ENCODE results near the gene GCKR.
"Not testable (repeated sequence)": the region's sequence is repeated elsewhere in the genome, so short reads cannot be mapped to it uniquely, and the experiment has no call there.

The GCKR gene

GRCh38 chr2:27507293-27507692 is 10.7 kb downstream of the GCKR start:
- no peak for DNase-seq (ENCODE audit: low read depth in 1 of 2, low spot score in 1 of 2)

- no peak for DNase-seq (ENCODE audit: low read depth in 1 of 2, low spot score in 1 of 2)
Measured at GRCh38 chr2:27509326-27509725, 12.7 kb downstream of the GCKR start.

- no peak for DNase-seq (ENCODE audit: low read depth in 1 of 2, low spot score in 1 of 2)
Measured at GRCh38 chr2:27518113-27518781, 21.6 kb downstream of the GCKR start.

- no peak for DNase-seq (ENCODE audit: low read depth in 1 of 2, low spot score in 1 of 2)
Measured at GRCh38 chr2:27518782-27519113, 22.1 kb downstream of the GCKR start.

DNA sequence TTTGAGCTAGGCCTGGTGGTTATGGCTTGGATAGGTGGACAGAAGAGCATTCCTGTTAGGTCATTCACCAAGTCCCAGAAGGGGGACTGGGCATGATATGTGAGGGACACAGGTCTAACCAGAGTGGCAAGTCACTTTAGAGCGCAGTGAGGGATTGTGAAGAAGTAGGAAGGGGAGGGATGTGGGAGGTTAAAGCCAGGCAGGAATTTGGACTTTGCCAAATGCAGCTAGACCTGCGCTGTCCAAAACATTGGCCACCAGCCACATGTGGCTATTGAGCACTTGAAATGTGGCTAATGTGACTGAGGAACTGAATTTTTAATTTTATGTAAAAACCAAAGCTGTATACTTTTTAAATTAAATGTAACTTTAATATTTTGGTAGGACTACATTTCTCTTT is 23.7 kb downstream of the GCKR start:
- DNase-seq (ENCODE audit: low read depth in 1 of 2, low spot score in 1 of 2): no peak

DNA sequence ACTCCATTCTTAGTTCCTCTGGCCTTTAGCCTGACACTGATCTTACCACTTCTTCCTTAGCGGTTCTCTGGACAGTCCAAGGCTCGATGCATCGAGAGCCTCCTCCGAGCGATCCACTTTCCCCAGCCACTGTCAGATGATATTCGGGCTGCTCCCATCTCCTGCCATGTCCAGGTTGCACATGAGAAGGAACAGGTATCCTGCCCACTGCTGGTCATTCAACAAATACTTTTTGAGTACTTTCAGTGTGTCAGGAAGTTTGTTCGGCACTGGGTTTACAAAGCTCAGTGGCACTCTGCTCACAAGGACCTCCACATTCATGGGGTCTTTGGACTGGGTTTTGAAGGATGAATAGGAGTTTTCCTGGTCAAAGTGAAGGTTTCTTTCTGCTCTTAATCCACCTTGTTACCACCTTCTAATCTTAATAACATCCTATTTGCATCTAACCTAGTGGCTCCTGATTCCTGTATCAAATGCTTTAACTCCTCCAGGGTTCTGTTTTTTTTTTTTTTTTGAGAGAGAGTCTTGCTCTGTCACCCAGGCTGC is 25.8 kb downstream of the GCKR start:
- DNase-seq (ENCODE audit: low read depth in 1 of 2, low spot score in 1 of 2): no peak

DNA sequence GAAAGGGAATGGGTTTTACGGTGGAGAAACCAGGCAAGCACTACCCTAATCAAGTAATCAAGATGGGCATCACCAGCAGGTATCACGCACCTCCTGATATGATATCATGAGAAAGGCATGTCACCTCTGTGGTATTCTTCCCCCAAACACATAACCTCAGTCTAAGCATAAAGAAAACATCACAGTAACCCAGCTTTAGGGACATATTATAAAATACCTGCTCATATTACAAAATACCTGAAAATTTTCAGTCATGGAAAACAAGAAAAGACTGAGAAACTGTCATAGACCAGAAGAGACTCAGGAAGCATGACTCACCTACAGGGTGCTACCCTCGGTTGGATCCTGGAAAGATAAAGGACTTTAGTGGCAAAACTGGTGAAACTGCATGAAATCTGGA is 30.5 kb downstream of the GCKR start:
- DNase-seq (ENCODE audit: low read depth in 1 of 2, low spot score in 1 of 2): no peak

- DNase-seq (ENCODE audit: low read depth in 1 of 2, low spot score in 1 of 2): no peak
Measured at GRCh38 chr2:27531983-27532382, 35.3 kb downstream of the GCKR start.

GRCh38 chr2:27537287-27537686 is 40.6 kb downstream of the GCKR start:
- DNase-seq (ENCODE audit: low read depth in 1 of 2, low spot score in 1 of 2): no peak

DNA sequence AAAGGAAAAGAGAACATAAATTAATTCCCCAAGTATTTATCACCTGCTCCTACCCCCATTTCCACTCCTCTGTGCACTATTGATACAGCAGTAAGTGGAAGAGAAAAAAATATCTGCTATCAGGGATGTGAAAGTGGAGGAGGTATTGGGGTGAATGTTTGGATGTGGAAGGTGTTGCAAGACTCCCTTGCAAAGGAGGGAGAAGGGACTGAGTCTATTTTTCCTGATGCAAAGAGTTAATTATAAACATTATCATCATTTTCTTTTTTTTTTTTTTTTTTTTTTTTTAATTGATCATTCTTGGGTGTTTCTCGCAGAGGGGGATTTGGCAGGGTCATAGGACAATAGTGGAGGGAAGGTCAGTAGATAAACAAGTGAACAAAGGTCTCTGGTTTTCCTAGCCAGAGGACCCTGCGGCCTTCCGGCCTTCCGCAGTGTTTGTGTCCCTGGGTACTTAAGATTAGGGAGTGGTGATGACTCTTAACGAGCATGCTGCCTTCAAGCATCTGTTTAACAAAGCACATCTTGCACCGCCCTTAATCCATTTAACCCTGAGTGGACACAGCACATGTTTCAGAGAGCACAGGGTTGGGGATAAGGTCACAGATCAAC is 42.3 kb downstream of the GCKR start:
- not testable (repeated sequence) for DNase-seq (ENCODE audit: low read depth in 1 of 2, low spot score in 1 of 2)

DNA sequence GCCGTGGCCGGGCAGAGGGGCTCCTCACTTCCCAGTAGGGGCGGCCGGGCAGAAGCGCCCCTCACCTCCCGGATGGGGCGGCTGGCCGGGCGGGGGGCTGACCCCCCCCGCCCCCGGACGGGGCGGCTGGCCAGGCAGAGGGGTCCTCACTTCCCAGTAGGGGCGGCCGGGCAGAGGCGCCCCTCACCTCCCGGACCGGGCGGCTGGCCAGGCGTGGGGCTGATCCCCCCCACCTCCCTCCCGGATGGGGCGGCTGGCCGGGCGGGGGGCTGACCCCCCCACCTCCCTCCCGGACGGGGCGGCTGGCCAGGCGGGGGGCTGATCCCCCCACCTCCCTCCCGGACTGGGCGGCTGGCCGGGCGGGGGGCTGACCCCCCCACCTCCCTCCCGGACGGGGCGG is 43.0 kb downstream of the GCKR start:
- DNase-seq (ENCODE audit: low read depth in 1 of 2, low spot score in 1 of 2): not testable (repeated sequence)

GRCh38 chr2:27544143-27544821 is 47.6 kb downstream of the GCKR start:
- DNase-seq (ENCODE audit: low read depth in 1 of 2, low spot score in 1 of 2): no peak

GRCh38 chr2:27545348-27546141 is 48.9 kb downstream of the GCKR start:
- no peak for DNase-seq (ENCODE audit: low read depth in 1 of 2, low spot score in 1 of 2)

DNA sequence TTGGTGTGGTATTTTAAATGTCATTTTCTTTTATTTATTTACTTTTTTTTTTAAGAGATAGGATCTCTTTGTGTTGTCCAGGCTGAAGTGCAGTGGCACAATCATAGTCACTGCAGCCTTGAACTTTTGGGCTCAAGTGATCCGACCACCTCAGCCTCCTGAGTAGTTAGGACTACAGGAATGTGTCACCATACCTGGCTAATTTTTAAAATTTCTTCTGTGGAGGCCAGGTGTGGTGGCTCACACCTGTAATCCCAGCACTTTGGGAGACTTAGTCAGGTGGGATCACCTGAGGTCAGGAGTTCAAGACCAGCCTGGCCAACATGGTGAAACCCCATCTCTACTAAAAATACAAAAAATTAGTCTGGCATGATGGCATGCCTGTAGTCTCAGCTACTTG is 52.7 kb downstream of the GCKR start:
- no peak for DNase-seq (ENCODE audit: low read depth in 1 of 2, low spot score in 1 of 2)

DNA sequence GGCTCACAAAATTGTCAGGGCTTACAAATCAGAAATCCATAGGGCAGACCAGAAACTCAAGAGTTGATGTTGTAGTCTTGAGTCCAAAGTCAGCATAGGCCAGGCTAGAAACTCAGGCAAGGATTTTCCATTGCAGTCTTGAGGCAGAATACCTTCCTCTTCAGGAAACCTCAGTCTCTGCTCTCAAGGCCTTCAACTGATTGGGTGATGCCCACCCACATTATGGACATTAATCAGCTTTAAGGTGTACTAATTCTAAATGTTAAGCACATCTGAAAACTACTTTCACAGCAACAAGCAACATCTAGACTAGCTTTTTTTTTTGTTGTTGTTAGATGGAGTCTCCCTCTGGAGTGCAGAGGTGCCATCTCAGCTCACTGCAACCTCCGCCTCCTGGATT is 54.9 kb downstream of the GCKR start:
- no peak for DNase-seq (ENCODE audit: low read depth in 1 of 2, low spot score in 1 of 2)

GRCh38 chr2:27552941-27553340 is 56.3 kb downstream of the GCKR start:
- DNase-seq (ENCODE audit: low read depth in 1 of 2, low spot score in 1 of 2): no peak

DNA sequence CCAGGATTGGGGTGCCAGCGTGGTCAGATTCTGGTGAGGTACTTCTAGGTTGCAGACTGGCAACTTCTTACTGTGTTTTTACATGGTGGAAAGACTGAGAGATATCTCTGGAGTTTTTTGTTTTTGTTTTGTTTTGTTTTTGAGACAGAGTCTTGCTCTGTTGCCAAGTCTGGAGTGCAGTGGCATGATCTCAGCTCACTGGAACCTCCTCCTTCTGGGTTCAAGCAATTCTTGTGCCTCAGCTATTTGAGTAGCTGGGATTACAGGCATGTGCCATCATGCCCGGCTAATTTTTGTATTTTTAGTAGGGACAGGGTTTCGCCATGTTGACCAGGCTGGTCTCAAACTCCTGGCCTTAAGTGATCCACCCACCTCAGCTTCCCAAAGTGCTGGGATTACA is 57.8 kb downstream of the GCKR start:
- DNase-seq (ENCODE audit: low read depth in 1 of 2, low spot score in 1 of 2): not testable (repeated sequence)

- DNase-seq (ENCODE audit: low read depth in 1 of 2, low spot score in 1 of 2): no peak
Measured at GRCh38 chr2:27559228-27559627, 62.6 kb downstream of the GCKR start.

DNA sequence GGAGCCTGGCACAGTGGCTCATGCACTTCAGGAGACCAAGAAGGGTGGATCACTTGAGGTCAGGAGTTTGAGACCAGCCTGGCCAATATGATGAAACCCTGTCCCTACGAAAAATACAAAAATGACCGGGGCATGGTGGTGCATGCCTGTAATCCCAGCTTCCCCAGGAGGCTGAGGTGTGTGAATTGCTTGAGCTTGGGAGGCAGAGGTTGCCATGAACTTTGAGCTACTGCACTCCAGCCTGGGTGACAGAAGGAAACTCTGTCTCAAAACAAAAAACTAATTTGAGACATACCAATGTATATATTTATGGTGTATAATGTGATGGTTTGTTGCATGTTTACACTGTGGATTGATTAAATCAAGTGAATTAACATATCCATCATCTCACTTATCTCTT is 64.4 kb downstream of the GCKR start:
- no peak for DNase-seq (ENCODE audit: low read depth in 1 of 2, low spot score in 1 of 2)

DNA sequence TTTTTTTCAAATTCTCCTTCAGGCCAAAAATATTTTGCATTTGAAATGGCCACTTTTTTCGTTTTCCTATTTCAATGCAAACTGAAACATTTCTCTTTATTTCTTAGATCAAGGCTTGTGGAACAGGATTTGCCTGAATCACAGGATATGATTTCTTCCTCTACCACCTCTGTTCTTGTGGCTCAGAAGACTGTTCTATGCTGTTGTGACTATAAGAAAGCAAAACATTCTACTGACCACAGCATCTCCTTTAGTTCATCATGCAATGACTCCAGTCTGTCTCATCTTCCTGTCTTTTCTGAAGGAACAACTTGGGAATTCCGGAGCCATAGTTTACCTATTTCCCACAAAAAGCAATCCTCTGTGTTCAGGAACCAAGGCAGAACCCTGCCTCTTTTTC is 70.0 kb downstream of the GCKR start:
- DNase-seq (ENCODE audit: low read depth in 1 of 2, low spot score in 1 of 2): no peak

- DNase-seq (ENCODE audit: low read depth in 1 of 2, low spot score in 1 of 2): no peak
Measured at GRCh38 chr2:27569398-27569797, 72.8 kb downstream of the GCKR start.

- no peak for DNase-seq (ENCODE audit: low read depth in 1 of 2, low spot score in 1 of 2)
Measured at GRCh38 chr2:27571197-27571596, 74.6 kb downstream of the GCKR start.
